Measurements from ENCODE around the gene AMFR. TPM values are rescaled to one million over a fixed set of nuclear protein-coding genes. Genes with fewer than 3 reads are reported as not detected.
"Not testable (repeated sequence)": the region's sequence is repeated elsewhere in the genome, so short reads cannot be mapped to it uniquely, and the experiment has no call there.

AMFR gene
- polyA plus RNA-seq, 1 donor from 2014 or later = 58.7 TPM

- Mint-ChIP-seq H3K9me3 (no peaks in the 10 kb centered on the region), H3K36me3 (peaks cover 9% of the 10 kb centered on the region), H3K4me3 (peak overlapping the region in 2 of 4 donors; percentile 12 to 49), H3K27ac (no peak overlapping the region), H3K4me1 (peaks cover 41 to 48% (median 46%) of the 10 kb centered on the region in 3 donors), H3K27me3 (peaks cover 1% of the 10 kb centered on the region)
Measured at GRCh38 chr16:56417138-56417537, 8.2 kb downstream of the AMFR start.

DNA sequence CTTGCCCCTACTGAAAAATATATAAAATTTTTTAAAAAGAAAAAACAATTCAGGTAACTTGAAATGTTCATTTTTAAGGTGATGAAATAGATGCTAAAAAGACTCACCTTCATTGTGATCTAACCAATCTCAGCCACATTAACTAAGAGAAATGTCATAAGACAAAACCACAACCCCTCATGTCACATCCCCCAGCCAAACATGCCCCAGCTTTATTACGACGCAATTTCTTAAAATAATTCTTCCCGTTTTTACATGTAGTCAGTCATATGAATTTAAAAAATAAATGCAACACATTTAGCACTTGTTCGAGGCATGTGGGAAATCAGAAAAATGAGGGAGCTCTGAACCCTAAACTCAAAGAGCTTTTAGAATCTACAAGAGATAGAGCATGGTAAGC lies 9.5 kb downstream of the AMFR start:
- H3K27me3 Mint-ChIP-seq = no peaks in the 10 kb centered on the region
- H3K4me1 Mint-ChIP-seq = peaks cover 34 to 39% (median 35%) of the 10 kb centered on the region in 3 donors
- H3K9me3 Mint-ChIP-seq = no peaks in the 10 kb centered on the region
- peak overlapping the region in 2 of 4 donors; percentile 10 to 34 for H3K4me3 Mint-ChIP-seq
- peaks cover 10% of the 10 kb centered on the region for H3K36me3 Mint-ChIP-seq
- peak overlapping the region in 1 of 3 donors; percentile 23 for H3K27ac Mint-ChIP-seq

DNA sequence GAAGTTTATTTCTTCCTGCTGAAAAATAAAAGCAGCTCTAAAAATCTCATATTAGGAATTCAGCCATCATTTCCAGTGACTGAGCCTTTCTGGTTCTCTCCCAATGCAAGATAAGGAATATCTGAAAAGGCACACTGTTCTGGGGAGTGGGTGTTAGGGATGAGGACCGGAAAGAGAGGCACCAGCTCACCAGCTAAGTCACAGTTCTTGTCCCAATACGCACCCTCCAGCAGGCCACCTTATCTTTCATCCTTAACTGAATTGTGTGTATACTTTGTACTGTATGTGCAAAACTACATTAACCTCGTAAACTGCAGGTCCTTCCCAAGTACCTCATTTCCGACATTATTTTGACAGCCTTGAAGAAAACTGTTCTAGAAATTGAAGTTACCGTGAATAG lies 11.0 kb downstream of the AMFR start:
- peaks cover 5% of the 10 kb centered on the region for H3K36me3 Mint-ChIP-seq
- no peaks in the 10 kb centered on the region for H3K9me3 Mint-ChIP-seq
- H3K27me3 Mint-ChIP-seq = no peaks in the 10 kb centered on the region
- H3K4me1 Mint-ChIP-seq = peaks cover 23 to 28% (median 25%) of the 10 kb centered on the region in 3 donors
- no peak overlapping the region for H3K27ac Mint-ChIP-seq
- H3K4me3 Mint-ChIP-seq = peak overlapping the region in 2 of 4 donors; percentile 17 to 78

DNA sequence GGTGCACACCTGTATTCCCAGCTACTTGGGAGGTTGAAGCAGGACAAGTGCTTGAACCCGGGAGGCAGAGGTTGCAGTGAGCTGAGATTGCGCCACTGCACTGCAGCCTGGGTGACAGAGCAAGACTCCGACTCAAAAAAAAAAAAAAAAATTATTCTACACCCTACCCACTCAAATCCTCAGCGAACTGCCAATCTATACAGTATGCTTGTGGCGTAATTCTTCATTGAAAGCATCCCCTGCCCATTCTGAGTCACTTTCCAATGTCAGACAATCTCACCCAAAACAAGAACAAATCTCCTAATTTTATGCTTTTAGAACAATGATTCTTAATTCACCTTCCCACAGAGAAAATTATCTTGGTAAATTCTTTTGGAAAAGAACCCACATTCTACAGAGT lies 12.0 kb downstream of the AMFR start:
- Mint-ChIP-seq H3K4me1 (peaks cover 20 to 25% (median 22%) of the 10 kb centered on the region in 3 donors), H3K9me3 (no peaks in the 10 kb centered on the region), H3K4me3 (no peak overlapping the region), H3K27ac (no peak overlapping the region), H3K36me3 (peaks cover 2% of the 10 kb centered on the region), H3K27me3 (no peaks in the 10 kb centered on the region)

- Mint-ChIP-seq H3K27me3 (no peaks in the 10 kb centered on the region), H3K27ac (no peak overlapping the region)
Measured at GRCh38 chr16:56411624-56412023, 13.7 kb downstream of the AMFR start.

GRCh38 chr16:56411123-56411522 lies 14.2 kb downstream of the AMFR start:
- Mint-ChIP-seq H3K9me3 (no peaks in the 10 kb centered on the region), H3K27ac (no peak overlapping the region), H3K36me3 (peaks cover 4% of the 10 kb centered on the region), H3K27me3 (no peaks in the 10 kb centered on the region), H3K4me1 (peaks cover 16 to 23% (median 21%) of the 10 kb centered on the region in 3 donors), H3K4me3 (no peak overlapping the region)

More at GRCh38 chr16:56411624-56412023, 13.7 kb downstream of the AMFR start:
- Mint-ChIP-seq H3K4me1 (peaks cover 16 to 23% (median 22%) of the 10 kb centered on the region in 3 donors), H3K9me3 (no peaks in the 10 kb centered on the region), H3K4me3 (no peak overlapping the region), H3K36me3 (peaks cover 4% of the 10 kb centered on the region)

DNA sequence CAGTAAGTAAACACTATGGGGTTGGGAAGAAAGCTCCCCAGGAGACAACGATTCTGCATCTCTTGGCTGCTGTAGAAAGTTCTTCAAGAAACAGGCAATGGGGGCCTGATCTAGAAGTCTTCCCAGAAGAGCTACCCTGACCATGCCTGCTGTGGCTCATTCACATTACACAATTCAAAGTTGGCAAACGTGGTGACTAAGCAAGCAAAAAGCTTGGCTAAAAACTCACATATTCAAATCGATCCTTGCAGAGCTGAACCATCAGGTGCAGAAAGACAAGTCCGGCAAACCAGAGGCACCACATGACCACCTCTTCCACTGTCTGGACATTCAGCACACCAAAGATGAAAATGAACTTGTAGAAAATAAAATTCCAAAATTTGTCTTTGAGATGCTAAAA lies 16.1 kb downstream of the AMFR start:
- Mint-ChIP-seq H3K4me3 (no peak overlapping the region), H3K36me3 (peaks cover 4% of the 10 kb centered on the region), H3K27ac (no peak overlapping the region), H3K4me1 (peaks cover 5 to 9% (median 8%) of the 10 kb centered on the region in 3 donors), H3K27me3 (no peaks in the 10 kb centered on the region), H3K9me3 (no peaks in the 10 kb centered on the region)

- Mint-ChIP-seq H3K4me3 (no peak overlapping the region), H3K27me3 (no peaks in the 10 kb centered on the region), H3K4me1 (peaks cover 1 to 6% (median 3%) of the 10 kb centered on the region in 3 donors), H3K36me3 (peaks cover 4% of the 10 kb centered on the region), H3K27ac (no peak overlapping the region), H3K9me3 (no peaks in the 10 kb centered on the region)
Measured at GRCh38 chr16:56408379-56409098, 16.8 kb downstream of the AMFR start.

GRCh38 chr16:56405977-56406672 lies 19.2 kb downstream of the AMFR start:
- Mint-ChIP-seq H3K27me3 (no peaks in the 10 kb centered on the region), H3K27ac (no peak overlapping the region), H3K4me3 (no peak overlapping the region), H3K9me3 (no peaks in the 10 kb centered on the region), H3K4me1 (peaks cover 0 to 2% (median 0%) of the 10 kb centered on the region in 3 donors), H3K36me3 (peaks cover 2% of the 10 kb centered on the region)

DNA sequence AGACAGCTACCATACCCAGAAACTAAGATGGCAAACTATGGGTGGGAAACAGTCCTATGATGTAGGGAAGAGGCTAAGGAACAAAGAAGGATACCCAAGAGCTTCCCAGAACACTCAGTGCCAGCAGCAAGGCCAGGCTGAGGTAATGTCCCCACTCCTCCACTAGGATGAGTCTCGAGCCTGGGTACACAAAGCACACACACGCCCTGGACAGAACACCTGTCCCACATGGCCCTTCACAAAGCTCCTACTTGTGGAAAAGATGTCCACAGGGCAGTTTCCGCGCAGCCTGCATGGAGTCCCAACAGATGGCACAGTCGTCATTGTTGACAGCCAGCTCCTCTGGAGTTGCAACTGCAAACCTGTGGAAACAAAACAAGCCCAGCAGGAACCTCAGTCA lies 23.9 kb downstream of the AMFR start:
- H3K36me3 Mint-ChIP-seq = peaks cover 10% of the 10 kb centered on the region
- H3K27ac Mint-ChIP-seq = no peak overlapping the region
- peaks cover 2 to 5% (median 4%) of the 10 kb centered on the region in 3 donors for H3K4me1 Mint-ChIP-seq
- H3K27me3 Mint-ChIP-seq = no peaks in the 10 kb centered on the region
- peaks cover 0 to 2% (median 0%) of the 10 kb centered on the region in 3 donors for H3K9me3 Mint-ChIP-seq
- H3K4me3 Mint-ChIP-seq = no peak overlapping the region

GRCh38 chr16:56400458-56400857 lies 24.9 kb downstream of the AMFR start:
- Mint-ChIP-seq H3K36me3 (peaks cover 10% of the 10 kb centered on the region), H3K27ac (no peak overlapping the region), H3K4me1 (peaks cover 4 to 7% (median 5%) of the 10 kb centered on the region in 3 donors), H3K4me3 (no peak overlapping the region), H3K9me3 (peaks cover 0 to 2% (median 0%) of the 10 kb centered on the region in 3 donors), H3K27me3 (no peaks in the 10 kb centered on the region)

DNA sequence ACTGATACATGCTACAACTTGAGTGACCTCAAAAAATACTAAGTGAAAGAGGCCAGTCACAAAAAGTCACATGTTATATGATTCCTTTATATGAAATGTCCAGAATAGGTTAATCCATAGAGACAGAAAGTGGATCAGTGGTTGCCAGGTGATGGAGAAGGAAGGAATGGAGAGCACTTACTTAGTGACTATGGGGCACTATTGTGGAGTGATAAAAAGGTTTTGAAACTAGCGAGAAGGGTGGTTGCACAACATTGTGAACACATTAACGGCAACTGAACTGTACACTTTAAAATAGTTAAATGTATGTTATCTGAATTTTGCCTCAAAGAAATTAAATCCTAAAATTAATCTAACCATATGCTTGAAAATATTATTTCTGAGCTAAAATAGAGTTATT lies 25.9 kb downstream of the AMFR start:
- peaks cover 0 to 2% (median 0%) of the 10 kb centered on the region in 3 donors for H3K9me3 Mint-ChIP-seq

GRCh38 chr16:56399047-56399446 lies 26.3 kb downstream of the AMFR start:
- Mint-ChIP-seq H3K4me3 (no peak overlapping the region), H3K4me1 (peaks cover 5 to 7% (median 5%) of the 10 kb centered on the region in 3 donors), H3K9me3 (peaks cover 0 to 2% (median 0%) of the 10 kb centered on the region in 3 donors), H3K36me3 (peaks cover 10% of the 10 kb centered on the region), H3K27me3 (no peaks in the 10 kb centered on the region), H3K27ac (no peak overlapping the region)

More for the DNA sequence above, 25.9 kb downstream of the AMFR start:
- H3K36me3 Mint-ChIP-seq = peaks cover 10% of the 10 kb centered on the region
- no peak overlapping the region for H3K27ac Mint-ChIP-seq
- H3K27me3 Mint-ChIP-seq = no peaks in the 10 kb centered on the region
- no peak overlapping the region for H3K4me3 Mint-ChIP-seq
- peaks cover 5 to 7% (median 5%) of the 10 kb centered on the region in 3 donors for H3K4me1 Mint-ChIP-seq

DNA sequence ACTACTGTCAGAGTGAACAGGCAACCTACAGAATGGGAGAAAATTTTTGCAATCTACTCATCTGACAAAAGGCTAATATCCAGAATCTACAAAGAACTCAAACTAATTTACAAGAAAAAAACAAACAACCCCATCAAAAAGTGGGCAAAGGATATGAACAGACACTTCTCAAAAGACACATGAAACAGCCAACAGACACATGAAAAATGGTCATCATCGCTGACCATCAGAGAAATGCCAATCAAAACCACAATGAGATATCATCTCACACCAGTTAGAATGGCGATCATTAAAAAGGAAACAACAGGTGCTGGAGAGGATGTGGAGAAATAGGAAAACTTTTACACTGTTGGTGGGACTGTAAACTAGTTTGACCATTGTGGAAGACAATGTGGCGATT lies 28.6 kb downstream of the AMFR start:
- H3K4me3 Mint-ChIP-seq, H3K9me3 Mint-ChIP-seq, H3K4me1 Mint-ChIP-seq, H3K27me3 Mint-ChIP-seq, H3K27ac Mint-ChIP-seq: not testable (repeated sequence)
- peaks cover 13% of the 10 kb centered on the region for H3K36me3 Mint-ChIP-seq

DNA sequence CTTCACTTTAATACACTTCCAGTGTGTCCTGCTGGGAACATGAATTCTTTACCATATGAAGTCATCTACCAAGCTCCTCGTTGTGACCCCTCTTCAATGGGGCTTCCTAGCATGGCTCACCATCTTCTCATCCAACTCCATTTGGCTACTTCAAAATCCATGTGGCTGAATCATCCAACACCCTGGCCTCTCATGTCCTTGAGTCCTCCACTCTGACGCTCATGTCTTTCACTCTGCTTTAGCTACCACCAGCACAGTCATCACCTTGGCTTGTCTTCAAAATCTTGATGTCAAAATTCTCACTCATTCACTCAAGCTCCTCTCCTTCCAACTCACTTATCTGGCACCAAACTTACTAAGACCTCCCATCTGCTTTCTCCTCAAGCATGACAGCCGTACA lies 35.8 kb downstream of the AMFR start:
- Mint-ChIP-seq H3K4me1 (peaks cover 0 to 4% (median 2%) of the 10 kb centered on the region in 3 donors), H3K27ac (no peak overlapping the region), H3K36me3 (peaks cover 3% of the 10 kb centered on the region), H3K4me3 (no peak overlapping the region), H3K9me3 (peaks cover 0 to 1% (median 0%) of the 10 kb centered on the region in 3 donors), H3K27me3 (no peaks in the 10 kb centered on the region)
